Pancreas (tissue), 10 donors: Measurements from ENCODE around the gene CPED1. TPM values are rescaled to one million over a fixed set of nuclear protein-coding genes. Genes with fewer than 3 reads are reported as not detected.

Experiments
- ATAC-seq, 4 donors: fragments of 200-7000 bp; cut with Tn5 transposase; one replicate each; pipeline versions ENCODE4 v1.8.0 to v1.9.1; 2020; ENCODE audit warnings: mild to moderate bottlenecking in 4 of 4, moderate library complexity in 4 of 4
- DNase-seq, 6 donors: peaks; one replicate each; pipeline ENCODE4 v3.0.0-alpha.2; 2020
- FAIRE-seq: peaks from 2 replicates; lab custom pipeline; 2012; peaks lifted over from hg19 to GRCh38; lab: Jason Lieb, UNC
- H3K27ac ChIP-seq, 4 donors: fragments of 200-600 bp; sonication (generic); 1 replicate in 3 of 4; 2 replicates in 1 of 4; pipeline versions ENCODE4 v1.5.0 to v1.8.0; 2020
- H3K27me3 ChIP-seq, 4 donors: fragments of 200-600 bp; one replicate each; pipeline ENCODE4 v1.8.0; 2021
- H3K36me3 ChIP-seq, 3 donors: fragments of 200-600 bp; sonication (generic) in 1 of 3; one replicate each; pipeline versions ENCODE4 v1.5.0 to v1.8.0; 2020 to 2021
- H3K4me1 ChIP-seq, 3 donors: fragments of 200-600 bp; one replicate each; pipeline ENCODE4 v1.8.0; 2021
- H3K4me3 ChIP-seq, 4 donors: fragments of 200-600 bp; sonication (generic) in 2 of 4; one replicate each; pipeline versions ENCODE4 v1.5.0 to v1.8.0; 2020 to 2021
- H3K9me3 ChIP-seq, 4 donors: fragments of 200-600 bp; one replicate each; pipeline ENCODE4 v1.8.0; 2021
- WGBS, 2 donors: extraction: QIAGEN DNeasy Blood & Tissue Kit; methylation state at CpG; one replicate each; pipeline ENCODE4 v1.1.7; 2013; 5-methylcytosine and 5-hydroxymethylcytosine counted together
- intact Hi-C, 3 donors: fragments of 100-400 bp; cut with DNase I; formaldehyde crosslinking; loops; one replicate each; pipeline versions ENCODE4 v1.11.1 to v1.14.2; 2022
- polyA plus RNA-seq, 2 donors: library from polyadenylated mRNA; stranded (reverse); fragments of 200-250 nt; gene quantifications; one replicate each; pipeline ENCODE4 v1.2.3, GENCODE V29; 2013
- total RNA-seq, 6 donors: library from RNA; stranded (reverse); fragmentation: NEBNext Ultra II Directional in 4 of 6; extraction: Animal tissue kit (Norgen Biotek cat#: 25700) in 4 of 6; gene quantifications; one replicate each; pipeline versions ENCODE4 v1.2.1 to v1.2.4, GENCODE V29; 2021 to 2023
- TF ChIP-seq, protein P1 (sequence below), 4 donors: fragments of 200-600 bp; sonication (generic) in 3 of 4; IDR thresholded peaks; one replicate each; pipeline versions ENCODE4 v1.5.0 to v1.8.0; 2021; ENCODE audit warnings: antibody characterized with exemption in 4 of 4
- donor health status: healthy with polysubstance abuse.
- donor health status: DM: no; HTN: no; CAD: no; lungs with moderate emphysema.
- donor health status: DM: no; HTN: no; CAD: no.
- donor health status: control.
- donor health status: control.
- donor health status: Bipolar disorder and iron deficiency.
- donor health status: DM: yes; HTN: yes; CAD: no.
- donor health status: DM: no; HTN: no; CAD: no.
- donor health status: DM: no; HTN: no; CAD: no.
- donor health status: DM: yes; HTN: yes; CAD: no.

Gene CPED1
- total and polyA plus RNA-seq, 8 donors, result 0.57 to 6.1 (median 1.3) TPM

- TF ChIP-seq, protein P1, sequence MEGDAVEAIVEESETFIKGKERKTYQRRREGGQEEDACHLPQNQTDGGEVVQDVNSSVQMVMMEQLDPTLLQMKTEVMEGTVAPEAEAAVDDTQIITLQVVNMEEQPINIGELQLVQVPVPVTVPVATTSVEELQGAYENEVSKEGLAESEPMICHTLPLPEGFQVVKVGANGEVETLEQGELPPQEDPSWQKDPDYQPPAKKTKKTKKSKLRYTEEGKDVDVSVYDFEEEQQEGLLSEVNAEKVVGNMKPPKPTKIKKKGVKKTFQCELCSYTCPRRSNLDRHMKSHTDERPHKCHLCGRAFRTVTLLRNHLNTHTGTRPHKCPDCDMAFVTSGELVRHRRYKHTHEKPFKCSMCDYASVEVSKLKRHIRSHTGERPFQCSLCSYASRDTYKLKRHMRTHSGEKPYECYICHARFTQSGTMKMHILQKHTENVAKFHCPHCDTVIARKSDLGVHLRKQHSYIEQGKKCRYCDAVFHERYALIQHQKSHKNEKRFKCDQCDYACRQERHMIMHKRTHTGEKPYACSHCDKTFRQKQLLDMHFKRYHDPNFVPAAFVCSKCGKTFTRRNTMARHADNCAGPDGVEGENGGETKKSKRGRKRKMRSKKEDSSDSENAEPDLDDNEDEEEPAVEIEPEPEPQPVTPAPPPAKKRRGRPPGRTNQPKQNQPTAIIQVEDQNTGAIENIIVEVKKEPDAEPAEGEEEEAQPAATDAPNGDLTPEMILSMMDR (IDR thresholded peaks at IDR 0.05), result no peak
- H3K9me3 ChIP-seq, result no peaks in the 10 kb centered on the region
- no peaks in the 10 kb centered on the region for H3K27me3 ChIP-seq
- intact Hi-C loops, result no loop called here
- no peak overlapping the region for H3K4me3 ChIP-seq
- H3K4me1 ChIP-seq, result no peaks in the 10 kb centered on the region
- ATAC-seq (no peak), FAIRE-seq (no peak), DNase-seq (no peak)
- no peak overlapping the region for H3K27ac ChIP-seq
- 86% methylated on average over 3 of the region's 3 CpGs for WGBS, 2 donors
- H3K36me3 ChIP-seq, result no peaks in the 10 kb centered on the region
Observed at GRCh38 chr7:121269798-121270197, 281.3 kb downstream of the CPED1 start.

GRCh38 chr7:121271098-121271497, 282.6 kb downstream of the CPED1 start:
- FAIRE-seq (peak; percentile 17), ATAC-seq (no peak), DNase-seq (no peak)
- H3K27me3 ChIP-seq, result no peaks in the 10 kb centered on the region
- H3K4me3 ChIP-seq, result no peak overlapping the region
- no peak overlapping the region for H3K27ac ChIP-seq
- no peaks in the 10 kb centered on the region for H3K9me3 ChIP-seq
- TF ChIP-seq, protein P1 (IDR thresholded peaks at IDR 0.05), result no peak
- intact Hi-C loops, result no loop called here
- H3K36me3 ChIP-seq, result no peaks in the 10 kb centered on the region
- WGBS, 2 donors, result 80 to 85% methylated on average over 2 of the region's 2 CpGs
- H3K4me1 ChIP-seq, result peaks cover 0 to 4% (median 0%) of the 10 kb centered on the region in 3 donors

DNA sequence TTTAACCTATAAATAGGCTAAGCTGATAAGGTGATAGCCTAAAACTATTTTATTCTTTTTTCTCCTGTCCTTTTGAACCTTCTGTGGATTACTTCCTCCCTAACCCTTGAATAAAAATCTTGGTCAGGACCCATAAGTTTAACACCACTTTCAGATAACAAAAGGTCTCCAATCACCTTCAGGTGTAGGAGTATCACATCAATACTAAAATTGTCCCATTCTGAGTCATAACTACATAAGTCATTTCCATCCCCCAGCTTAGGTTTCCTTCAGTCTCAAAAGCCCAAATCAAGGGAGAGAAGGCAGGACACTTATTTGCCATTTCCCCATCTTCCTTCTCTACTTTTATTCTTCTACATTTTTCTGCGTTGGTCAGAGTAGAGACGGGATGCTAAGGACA, 283.4 kb downstream of the CPED1 start:
- TF ChIP-seq, protein P1 (IDR thresholded peaks at IDR 0.05), result no peak
- Histone ChIP-seq H3K36me3 (no peaks in the 10 kb centered on the region), H3K27ac (no peak overlapping the region), H3K9me3 (no peaks in the 10 kb centered on the region), H3K4me1 (peaks cover 0 to 4% (median 0%) of the 10 kb centered on the region in 3 donors), H3K27me3 (no peaks in the 10 kb centered on the region), H3K4me3 (no peak overlapping the region)
- no peak for FAIRE-seq
- intact Hi-C loops, result no loop called here
- 85 to 93% methylated on average over 2 of the region's 2 CpGs for WGBS, 2 donors
- no peak for ATAC-seq
- no peak for DNase-seq

- Histone ChIP-seq H3K27me3 (no peaks in the 10 kb centered on the region), H3K9me3 (no peaks in the 10 kb centered on the region), H3K36me3 (no peaks in the 10 kb centered on the region), H3K4me3 (no peak overlapping the region), H3K27ac (no peak overlapping the region), H3K4me1 (peaks cover 0 to 4% (median 0%) of the 10 kb centered on the region in 3 donors)
- WGBS, 2 donors, result 86 to 88% methylated on average over 1 of the region's 1 CpG
- ATAC-seq (no peak), DNase-seq (no peak), FAIRE-seq (no peak)
- TF ChIP-seq, protein P1 (IDR thresholded peaks at IDR 0.05), result no peak
- intact Hi-C loops, result no loop called here
Observed at GRCh38 chr7:121272676-121273075, 284.2 kb downstream of the CPED1 start.

- WGBS, 2 donors, result 49 to 63% methylated on average over 2 of the region's 2 CpGs
- peaks cover 0 to 4% (median 0%) of the 10 kb centered on the region in 3 donors for H3K4me1 ChIP-seq
- DNase-seq, result no peak
- TF ChIP-seq, protein P1 (IDR thresholded peaks at IDR 0.05), result no peak
- no peak for ATAC-seq
- no peaks in the 10 kb centered on the region for H3K9me3 ChIP-seq
- no peaks in the 10 kb centered on the region for H3K27me3 ChIP-seq
- intact Hi-C loops, result no loop called here
- no peak for FAIRE-seq
- H3K4me3 ChIP-seq, result no peak overlapping the region
- no peak overlapping the region for H3K27ac ChIP-seq
- no peaks in the 10 kb centered on the region for H3K36me3 ChIP-seq
Observed at GRCh38 chr7:121273467-121274167, 285.1 kb downstream of the CPED1 start.
